ENCODE measurements around the gene WAS. TPM values are rescaled to one million over a fixed set of nuclear protein-coding genes. Genes with fewer than 3 reads are reported as not detected.

Gene WAS
- total RNA-seq, 2 donors from 2014 or later = 8.5 to 9.1 TPM

GRCh38 chrX:48736878-48737212 is 53.2 kb downstream of the WAS start:
- H3K4me3 ChIP-seq = peak overlapping the region; percentile 82
- DNase-seq (ENCODE audit: low spot score) = no peak

GRCh38 chrX:48737213-48737938 is 53.8 kb downstream of the WAS start:
- H3K4me3 ChIP-seq = peak overlapping the region; percentile 82
- peak overlapping the region; percentile 92 to 96 for H3K27ac ChIP-seq
- no peaks in the 10 kb centered on the region for H3K9me3 ChIP-seq
- no peaks in the 10 kb centered on the region for H3K27me3 ChIP-seq (replicated peaks; ENCODE audit: insufficient read depth)
- H3K36me3 ChIP-seq = no peaks in the 10 kb centered on the region
- ATAC-seq (ENCODE audit: insufficient number of reproducible peaks, low FRiP score, low read depth) = peak; percentile 97
- TF ChIP-seq CTCF (IDR thresholded peaks at IDR 0.05) = no peak
- DNase-seq (ENCODE audit: low spot score) = peak; percentile 59
- peaks cover 0 to 5% of the 10 kb centered on the region in 2 donors for H3K4me1 ChIP-seq (ENCODE audit: control insufficient read depth in 1 of 2, low read depth in 2 of 2)

More at GRCh38 chrX:48736878-48737212, 53.2 kb downstream of the WAS start:
- H3K4me1 ChIP-seq (ENCODE audit: control insufficient read depth in 1 of 2, low read depth in 2 of 2) = peaks cover 0 to 5% of the 10 kb centered on the region in 2 donors
- ATAC-seq (ENCODE audit: insufficient number of reproducible peaks, low FRiP score, low read depth) = no peak
- no peaks in the 10 kb centered on the region for H3K27me3 ChIP-seq (replicated peaks; ENCODE audit: insufficient read depth)
- no peaks in the 10 kb centered on the region for H3K9me3 ChIP-seq
- no peaks in the 10 kb centered on the region for H3K36me3 ChIP-seq
- no peak for TF ChIP-seq CTCF (IDR thresholded peaks at IDR 0.05)
- no peak overlapping the region for H3K27ac ChIP-seq

GRCh38 chrX:48737940-48738339 is 54.3 kb downstream of the WAS start:
- TF ChIP-seq CTCF (IDR thresholded peaks at IDR 0.05) = no peak
- H3K36me3 ChIP-seq = no peaks in the 10 kb centered on the region
- H3K27ac ChIP-seq = peak overlapping the region; percentile 92 to 96
- no peaks in the 10 kb centered on the region for H3K27me3 ChIP-seq (replicated peaks; ENCODE audit: insufficient read depth)
- H3K4me3 ChIP-seq = peak overlapping the region; percentile 82
- H3K4me1 ChIP-seq (ENCODE audit: control insufficient read depth in 1 of 2, low read depth in 2 of 2) = peaks cover 0 to 5% of the 10 kb centered on the region in 2 donors
- DNase-seq (ENCODE audit: low spot score) = no peak
- no peak for ATAC-seq (ENCODE audit: insufficient number of reproducible peaks, low FRiP score, low read depth)
- no peaks in the 10 kb centered on the region for H3K9me3 ChIP-seq

Other genes with a start within 250 kb of the WAS start
- gene SLC38A5, start 213.5 kb upstream of the WAS start, total RNA-seq = 1 to 10 TPM; 3.4 to 4.9 TPM
- 10 to 100 TPM; 44.7 to 61.0 TPM for gene FTSJ1, start 207.6 kb upstream of the WAS start, total RNA-seq
- 10 to 100 TPM; 15.0 to 19.1 TPM for gene PORCN, start 174.8 kb upstream of the WAS start, total RNA-seq
- 10 to 100 TPM in 1 of 2 donors, 1 to 10 TPM in 1; 3.5 to 18.8 TPM for gene EBP, start 162.0 kb upstream of the WAS start, total RNA-seq
- 10 to 100 TPM; 11.4 to 13.6 TPM for gene TBC1D25, start 144.1 kb upstream of the WAS start, total RNA-seq
- 100 to 1,000 TPM; 199 to 230 TPM for gene RBM3, start 109.3 kb upstream of the WAS start, total RNA-seq
- 100 to 1,000 TPM; 119 to 145 TPM for gene WDR13, start 86.3 kb upstream of the WAS start, total RNA-seq
- gene SUV39H1, start 12.9 kb downstream of the WAS start, total RNA-seq = 1 to 10 TPM; 3.5 to 4.4 TPM
- not detected for gene GLOD5, start 77.9 kb downstream of the WAS start, total RNA-seq
- gene GATA1, start 102.8 kb downstream of the WAS start, total RNA-seq = 1 to 10 TPM in 1 of 2 donors, not detected in 1; 1.4 TPM
- 100 to 1,000 TPM; 123 to 125 TPM for gene HDAC6, start 118.3 kb downstream of the WAS start, total RNA-seq
- gene ERAS, start 142.7 kb downstream of the WAS start, total RNA-seq = not detected
- 1 to 10 TPM; 1.8 to 3.0 TPM for gene PCSK1N, start 151.8 kb downstream of the WAS start, total RNA-seq
- 10 to 100 TPM; 30.0 to 52.0 TPM for gene TIMM17B, start 214.0 kb downstream of the WAS start, total RNA-seq
- 10 to 100 TPM; 37.5 to 60.2 TPM for gene PQBP1, start 214.1 kb downstream of the WAS start, total RNA-seq
- 10 to 100 TPM; 12.8 to 30.7 TPM for gene SLC35A2, start 227.8 kb downstream of the WAS start, total RNA-seq
- gene PIM2, start 235.2 kb downstream of the WAS start, total RNA-seq = 10 to 100 TPM; 14.8 to 21.9 TPM